ENCODE measurements around the gene KLHL29. TPM values are rescaled to one million over a fixed set of nuclear protein-coding genes. Genes with fewer than 3 reads are reported as not detected.

The KLHL29 gene
- polyA plus RNA-seq, 1 donor from 2014 or later, result 42.4 TPM

DNA sequence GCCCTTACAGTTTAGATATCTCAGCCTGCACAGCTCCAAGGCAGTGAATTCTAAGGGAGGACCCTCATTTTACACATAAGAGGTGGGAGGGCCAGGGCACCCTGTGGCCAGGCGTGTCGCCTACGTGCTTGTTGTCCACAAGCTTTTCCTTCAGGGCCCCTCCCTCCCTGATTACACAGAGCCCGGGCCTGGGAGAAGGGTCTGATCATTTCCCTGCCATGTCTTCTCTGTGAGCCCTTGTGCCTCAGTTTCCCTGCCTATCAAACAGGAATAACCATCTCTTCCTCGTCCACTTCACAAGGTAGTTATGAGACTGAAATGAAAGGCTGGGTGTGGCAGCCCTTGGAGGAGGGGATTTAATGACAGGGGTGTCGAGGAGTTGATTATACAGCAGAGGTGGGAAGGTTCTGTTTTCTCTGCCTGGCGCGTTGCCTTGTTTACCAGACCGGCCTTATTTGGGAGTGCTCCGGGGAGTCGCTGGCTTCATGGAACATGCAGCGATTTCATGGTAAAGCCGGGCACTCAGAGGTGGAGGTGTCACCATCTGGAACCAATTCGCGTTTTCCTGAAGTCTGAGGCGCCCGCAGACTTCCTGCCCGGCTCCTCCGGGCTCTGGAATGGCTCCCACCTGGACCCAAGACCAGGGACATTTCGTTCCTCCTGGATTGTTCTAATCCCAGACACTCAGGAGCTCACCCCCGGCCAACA lies 208.9 kb downstream of the KLHL29 start:
- H3K4me3 ChIP-seq (ENCODE audit: low read length), result no peak overlapping the region
- TF ChIP-seq TAF1 (IDR thresholded peaks at IDR 0.05; ENCODE audit: low read depth) (no peak), RAD21 (conservative IDR thresholded peaks at IDR 0.05) (no peak), POLR2AphosphoS5 (IDR thresholded peaks at IDR 0.05) (no peak)
- TF ChIP-seq, protein P1, sequence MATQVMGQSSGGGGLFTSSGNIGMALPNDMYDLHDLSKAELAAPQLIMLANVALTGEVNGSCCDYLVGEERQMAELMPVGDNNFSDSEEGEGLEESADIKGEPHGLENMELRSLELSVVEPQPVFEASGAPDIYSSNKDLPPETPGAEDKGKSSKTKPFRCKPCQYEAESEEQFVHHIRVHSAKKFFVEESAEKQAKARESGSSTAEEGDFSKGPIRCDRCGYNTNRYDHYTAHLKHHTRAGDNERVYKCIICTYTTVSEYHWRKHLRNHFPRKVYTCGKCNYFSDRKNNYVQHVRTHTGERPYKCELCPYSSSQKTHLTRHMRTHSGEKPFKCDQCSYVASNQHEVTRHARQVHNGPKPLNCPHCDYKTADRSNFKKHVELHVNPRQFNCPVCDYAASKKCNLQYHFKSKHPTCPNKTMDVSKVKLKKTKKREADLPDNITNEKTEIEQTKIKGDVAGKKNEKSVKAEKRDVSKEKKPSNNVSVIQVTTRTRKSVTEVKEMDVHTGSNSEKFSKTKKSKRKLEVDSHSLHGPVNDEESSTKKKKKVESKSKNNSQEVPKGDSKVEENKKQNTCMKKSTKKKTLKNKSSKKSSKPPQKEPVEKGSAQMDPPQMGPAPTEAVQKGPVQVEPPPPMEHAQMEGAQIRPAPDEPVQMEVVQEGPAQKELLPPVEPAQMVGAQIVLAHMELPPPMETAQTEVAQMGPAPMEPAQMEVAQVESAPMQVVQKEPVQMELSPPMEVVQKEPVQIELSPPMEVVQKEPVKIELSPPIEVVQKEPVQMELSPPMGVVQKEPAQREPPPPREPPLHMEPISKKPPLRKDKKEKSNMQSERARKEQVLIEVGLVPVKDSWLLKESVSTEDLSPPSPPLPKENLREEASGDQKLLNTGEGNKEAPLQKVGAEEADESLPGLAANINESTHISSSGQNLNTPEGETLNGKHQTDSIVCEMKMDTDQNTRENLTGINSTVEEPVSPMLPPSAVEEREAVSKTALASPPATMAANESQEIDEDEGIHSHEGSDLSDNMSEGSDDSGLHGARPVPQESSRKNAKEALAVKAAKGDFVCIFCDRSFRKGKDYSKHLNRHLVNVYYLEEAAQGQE (IDR thresholded peaks at IDR 0.05; ENCODE audit: borderline replicate concordance), result no peak
- H3F3A ChIP-seq (ENCODE audit: insufficient read depth, low read length, poor library complexity, severe bottlenecking), result no peaks in the 10 kb centered on the region
- no peaks in the 10 kb centered on the region for H3K79me2 ChIP-seq (replicated peaks; ENCODE audit: insufficient read depth, low read length)
- H3K9me3 ChIP-seq (ENCODE audit: low read length), result no peaks in the 10 kb centered on the region
- no peaks in the 10 kb centered on the region for H3K9me2 ChIP-seq (ENCODE audit: insufficient read depth, low read length)
- no peaks in the 10 kb centered on the region for H3K27me3 ChIP-seq (ENCODE audit: insufficient read depth, low read depth, low read length)
- no peak overlapping the region for H2AFZ ChIP-seq (ENCODE audit: low read depth, low read length)
- no peak overlapping the region for H3K4me2 ChIP-seq (ENCODE audit: low read length)
- no peak overlapping the region for H3K9ac ChIP-seq (ENCODE audit: low read length)
- no peaks in the 10 kb centered on the region for H3K36me3 ChIP-seq (ENCODE audit: insufficient read depth, low read length)
- no peak overlapping the region for H3K27ac ChIP-seq (ENCODE audit: low read length)
- H4K20me1 ChIP-seq (ENCODE audit: insufficient read depth), result peaks cover 2% of the 10 kb centered on the region

DNA sequence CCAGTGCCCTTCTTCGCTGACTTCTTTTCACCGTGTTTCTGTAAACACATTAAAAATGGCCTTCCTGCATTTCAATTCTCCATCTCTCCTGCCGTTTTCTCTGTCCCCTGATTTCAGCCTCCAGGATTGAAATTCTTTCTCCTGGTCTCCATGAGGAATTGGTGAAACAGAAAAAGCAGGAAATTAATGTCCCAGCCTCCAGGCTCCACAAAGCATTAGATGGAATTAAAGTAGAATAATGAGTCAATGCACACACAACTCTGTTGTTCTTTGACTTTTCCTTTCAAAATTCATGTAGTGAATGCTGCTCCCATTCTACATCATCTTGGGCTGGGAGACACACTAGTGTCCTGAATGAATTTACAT lies 209.5 kb downstream of the KLHL29 start:
- no peaks in the 10 kb centered on the region for H3K79me2 ChIP-seq (replicated peaks; ENCODE audit: insufficient read depth, low read length)
- no peaks in the 10 kb centered on the region for H3K36me3 ChIP-seq (ENCODE audit: insufficient read depth, low read length)
- H3K9ac ChIP-seq (ENCODE audit: low read length), result no peak overlapping the region
- no peaks in the 10 kb centered on the region for H3K9me3 ChIP-seq (ENCODE audit: low read length)
- H3K9me2 ChIP-seq (ENCODE audit: insufficient read depth, low read length), result no peaks in the 10 kb centered on the region
- H3K27me3 ChIP-seq (ENCODE audit: insufficient read depth, low read depth, low read length), result no peaks in the 10 kb centered on the region
- H3F3A ChIP-seq (ENCODE audit: insufficient read depth, low read length, poor library complexity, severe bottlenecking), result no peaks in the 10 kb centered on the region
- no peak overlapping the region for H2AFZ ChIP-seq (ENCODE audit: low read depth, low read length)
- H3K4me2 ChIP-seq (ENCODE audit: low read length), result no peak overlapping the region
- H3K27ac ChIP-seq (ENCODE audit: low read length), result no peak overlapping the region
- peaks cover 2% of the 10 kb centered on the region for H4K20me1 ChIP-seq (ENCODE audit: insufficient read depth)
- TF ChIP-seq MXI1 (conservative IDR thresholded peaks at IDR 0.05; ENCODE audit: poor library complexity, severe bottlenecking), result no peak
- TF ChIP-seq, protein P2, sequence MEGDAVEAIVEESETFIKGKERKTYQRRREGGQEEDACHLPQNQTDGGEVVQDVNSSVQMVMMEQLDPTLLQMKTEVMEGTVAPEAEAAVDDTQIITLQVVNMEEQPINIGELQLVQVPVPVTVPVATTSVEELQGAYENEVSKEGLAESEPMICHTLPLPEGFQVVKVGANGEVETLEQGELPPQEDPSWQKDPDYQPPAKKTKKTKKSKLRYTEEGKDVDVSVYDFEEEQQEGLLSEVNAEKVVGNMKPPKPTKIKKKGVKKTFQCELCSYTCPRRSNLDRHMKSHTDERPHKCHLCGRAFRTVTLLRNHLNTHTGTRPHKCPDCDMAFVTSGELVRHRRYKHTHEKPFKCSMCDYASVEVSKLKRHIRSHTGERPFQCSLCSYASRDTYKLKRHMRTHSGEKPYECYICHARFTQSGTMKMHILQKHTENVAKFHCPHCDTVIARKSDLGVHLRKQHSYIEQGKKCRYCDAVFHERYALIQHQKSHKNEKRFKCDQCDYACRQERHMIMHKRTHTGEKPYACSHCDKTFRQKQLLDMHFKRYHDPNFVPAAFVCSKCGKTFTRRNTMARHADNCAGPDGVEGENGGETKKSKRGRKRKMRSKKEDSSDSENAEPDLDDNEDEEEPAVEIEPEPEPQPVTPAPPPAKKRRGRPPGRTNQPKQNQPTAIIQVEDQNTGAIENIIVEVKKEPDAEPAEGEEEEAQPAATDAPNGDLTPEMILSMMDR (IDR thresholded peaks at IDR 0.05; ENCODE audit: poor library complexity, severe bottlenecking), result no peak
- no peak for TF ChIP-seq EZH2 (IDR thresholded peaks at IDR 0.05; ENCODE audit: borderline replicate concordance, insufficient read depth, low read length, poor library complexity, severe bottlenecking)
- TF ChIP-seq EP300 (conservative IDR thresholded peaks at IDR 0.05; ENCODE audit: poor library complexity, severe bottlenecking), result no peak
- no peak for TF ChIP-seq TAF1 (IDR thresholded peaks at IDR 0.05; ENCODE audit: low read depth)
- no peak for TF ChIP-seq RAD21 (conservative IDR thresholded peaks at IDR 0.05)
- TF ChIP-seq, protein P1 (IDR thresholded peaks at IDR 0.05; ENCODE audit: borderline replicate concordance), result no peak
- no peak for TF ChIP-seq POLR2AphosphoS5 (IDR thresholded peaks at IDR 0.05)
- TF ChIP-seq SMC3 (conservative IDR thresholded peaks at IDR 0.05; ENCODE audit: poor library complexity), result no peak
- no peak overlapping the region for H3K4me3 ChIP-seq (ENCODE audit: low read length)
